ENCODE results near the gene LGALS1.
A peak's percentile ranks its signal among the peaks of the same experiment; 100 is the strongest.

DNA sequence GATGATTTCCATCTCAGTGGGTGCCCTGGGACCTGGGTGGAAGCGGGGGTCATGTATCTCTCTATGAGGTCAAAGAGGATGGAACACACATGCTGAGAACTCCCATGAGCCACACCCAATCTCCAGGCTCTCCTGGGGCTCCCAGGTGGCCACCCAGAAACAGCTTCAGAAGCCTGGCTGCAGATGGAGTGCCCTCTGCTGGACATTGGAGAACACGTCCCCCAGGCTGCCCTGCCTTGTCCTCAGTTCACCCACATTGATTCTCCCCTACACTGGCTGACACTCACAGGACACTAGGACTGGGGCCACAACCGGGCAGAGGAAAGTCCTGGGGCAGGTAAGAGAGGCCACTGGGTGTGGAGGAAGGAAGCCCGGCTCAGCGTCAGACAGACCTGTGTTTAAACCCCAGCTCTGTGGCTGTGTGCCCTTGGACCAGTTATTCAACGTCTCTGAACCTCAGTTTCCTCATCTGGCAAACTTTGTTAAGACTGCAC is 6.2 kb downstream of the LGALS1 start:
- TF ChIP-seq, protein P1, sequence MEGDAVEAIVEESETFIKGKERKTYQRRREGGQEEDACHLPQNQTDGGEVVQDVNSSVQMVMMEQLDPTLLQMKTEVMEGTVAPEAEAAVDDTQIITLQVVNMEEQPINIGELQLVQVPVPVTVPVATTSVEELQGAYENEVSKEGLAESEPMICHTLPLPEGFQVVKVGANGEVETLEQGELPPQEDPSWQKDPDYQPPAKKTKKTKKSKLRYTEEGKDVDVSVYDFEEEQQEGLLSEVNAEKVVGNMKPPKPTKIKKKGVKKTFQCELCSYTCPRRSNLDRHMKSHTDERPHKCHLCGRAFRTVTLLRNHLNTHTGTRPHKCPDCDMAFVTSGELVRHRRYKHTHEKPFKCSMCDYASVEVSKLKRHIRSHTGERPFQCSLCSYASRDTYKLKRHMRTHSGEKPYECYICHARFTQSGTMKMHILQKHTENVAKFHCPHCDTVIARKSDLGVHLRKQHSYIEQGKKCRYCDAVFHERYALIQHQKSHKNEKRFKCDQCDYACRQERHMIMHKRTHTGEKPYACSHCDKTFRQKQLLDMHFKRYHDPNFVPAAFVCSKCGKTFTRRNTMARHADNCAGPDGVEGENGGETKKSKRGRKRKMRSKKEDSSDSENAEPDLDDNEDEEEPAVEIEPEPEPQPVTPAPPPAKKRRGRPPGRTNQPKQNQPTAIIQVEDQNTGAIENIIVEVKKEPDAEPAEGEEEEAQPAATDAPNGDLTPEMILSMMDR (IDR thresholded peaks at IDR 0.05) = peak in 1 of 3 donors; percentile 81
- TF ChIP-seq POLR2A (IDR thresholded peaks at IDR 0.05) = no peak

All from lower leg skin (tissue), 3 donors.